ENCODE data around the gene CREB3L4.
"Not testable (repeated sequence)": the region's sequence is repeated elsewhere in the genome, so short reads cannot be mapped to it uniquely, and the experiment has no call there.

CREB3L4 gene

GRCh38 chr1:153958111-153958960 is 9.4 kb upstream of the CREB3L4 start, which contains the start of gene CRTC2:
CRTC2 (minus strand) TSS chr1:153958612; CDS start chr1:153958497, 115 bp downstream.
- peak; percentile 65 to 100 (median 97) for DNase-seq

- peak in 2 of 56 donors; percentile 62 to 73 for DNase-seq
Measured at GRCh38 chr1:153958961-153959260, 8.8 kb upstream of the CREB3L4 start.

GRCh38 chr1:153959454-153959853 is 8.2 kb upstream of the CREB3L4 start:
- no peak for DNase-seq

- no peak for DNase-seq
Measured at GRCh38 chr1:153960206-153960605, 7.5 kb upstream of the CREB3L4 start.

GRCh38 chr1:153961421-153961820 is 6.3 kb upstream of the CREB3L4 start:
- DNase-seq, result no peak

- no peak for DNase-seq
Measured at GRCh38 chr1:153962088-153963029, 5.3 kb upstream of the CREB3L4 start.

- peak in 55 of 56 donors; percentile 68 to 98 (median 95) for DNase-seq
Measured at GRCh38 chr1:153963030-153963849, 4.5 kb upstream of the CREB3L4 start, which contains the start of gene SLC39A1. SLC39A1 (minus strand) TSS chr1:153963537; CDS start chr1:153962715, 822 bp downstream.

- DNase-seq, result peak in 5 of 56 donors; percentile 14 to 52 (median 38)
Measured at GRCh38 chr1:153963850-153964331, 3.8 kb upstream of the CREB3L4 start.

- peak in 1 of 56 donors; percentile 56 for DNase-seq
Measured at GRCh38 chr1:153968000-153968363, 280 bp downstream of the CREB3L4 start.

GRCh38 chr1:153968408-153968807 is 706 bp downstream of the CREB3L4 start:
- DNase-seq, result no peak

- DNase-seq, result no peak
Measured at GRCh38 chr1:153968972-153969371, 1.3 kb downstream of the CREB3L4 start.

- no peak for DNase-seq
Measured at GRCh38 chr1:153970346-153970745, 2.6 kb downstream of the CREB3L4 start.

- no peak for DNase-seq
Measured at GRCh38 chr1:153973071-153973470, 5.4 kb downstream of the CREB3L4 start.

- no peak for DNase-seq
Measured at GRCh38 chr1:153973525-153973924, 5.8 kb downstream of the CREB3L4 start.

GRCh38 chr1:153976819-153977249 is 9.1 kb downstream of the CREB3L4 start:
- DNase-seq, result peak in 2 of 56 donors; percentile 5 to 14

- DNase-seq, result peak; percentile 31 to 92 (median 79)
Measured at GRCh38 chr1:153977250-153978240, 9.8 kb downstream of the CREB3L4 start, which contains the start of gene JTB. JTB (minus strand) TSS chr1:153977674; CDS start chr1:153977252, 422 bp downstream.

- no peak for DNase-seq
Measured at GRCh38 chr1:153978274-153978909, 10.7 kb downstream of the CREB3L4 start.

GRCh38 chr1:153979091-153979490 is 11.4 kb downstream of the CREB3L4 start:
- DNase-seq, result not testable (repeated sequence)

GRCh38 chr1:153981735-153982134 is 14.0 kb downstream of the CREB3L4 start:
- not testable (repeated sequence) for DNase-seq

Measured in amygdala (tissue), 56 donors.